ENCODE measurements around the gene CASTOR2. TPM values are rescaled to one million over a fixed set of nuclear protein-coding genes. Genes with fewer than 3 reads are reported as not detected.

The CASTOR2 gene
- total RNA-seq, 2 donors from 2014 or later = 9.6 to 14.0 TPM

DNA sequence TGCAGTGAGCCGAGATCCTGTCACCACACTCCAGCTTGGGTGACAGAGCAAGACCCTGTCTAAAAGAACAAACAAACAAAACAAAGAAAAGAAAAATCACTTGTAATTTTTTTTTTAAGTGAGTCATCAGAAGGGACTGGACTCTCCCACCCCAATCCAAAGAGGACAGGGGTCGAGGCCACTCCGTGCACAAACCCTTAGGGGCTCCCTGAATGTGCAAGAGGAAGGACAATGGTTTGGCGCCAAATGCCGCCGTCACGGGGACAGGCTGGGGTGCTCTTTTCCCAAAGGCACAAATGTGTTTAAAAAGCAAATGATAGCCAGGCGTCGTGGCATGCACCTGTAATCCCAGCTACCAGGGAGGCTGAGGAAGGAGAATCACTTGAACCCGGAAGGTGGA is 85.3 kb downstream of the CASTOR2 start:
- WGBS, 2 donors = 92 to 95% methylated on average over 10 of the region's 10 CpGs
- Histone ChIP-seq H3K9me3 (no peaks in the 10 kb centered on the region), H3K36me3 (replicated peaks in 1 of 2; ENCODE audit: insufficient read depth in 1 of 2, low read depth in 2 of 2) (peaks cover 5 to 30% of the 10 kb centered on the region in 2 donors), H3K4me3 (no peak overlapping the region), H3K27ac (no peak overlapping the region), H3K4me1 (no peaks in the 10 kb centered on the region), H3K27me3 (no peaks in the 10 kb centered on the region)
- TF ChIP-seq, protein P1, sequence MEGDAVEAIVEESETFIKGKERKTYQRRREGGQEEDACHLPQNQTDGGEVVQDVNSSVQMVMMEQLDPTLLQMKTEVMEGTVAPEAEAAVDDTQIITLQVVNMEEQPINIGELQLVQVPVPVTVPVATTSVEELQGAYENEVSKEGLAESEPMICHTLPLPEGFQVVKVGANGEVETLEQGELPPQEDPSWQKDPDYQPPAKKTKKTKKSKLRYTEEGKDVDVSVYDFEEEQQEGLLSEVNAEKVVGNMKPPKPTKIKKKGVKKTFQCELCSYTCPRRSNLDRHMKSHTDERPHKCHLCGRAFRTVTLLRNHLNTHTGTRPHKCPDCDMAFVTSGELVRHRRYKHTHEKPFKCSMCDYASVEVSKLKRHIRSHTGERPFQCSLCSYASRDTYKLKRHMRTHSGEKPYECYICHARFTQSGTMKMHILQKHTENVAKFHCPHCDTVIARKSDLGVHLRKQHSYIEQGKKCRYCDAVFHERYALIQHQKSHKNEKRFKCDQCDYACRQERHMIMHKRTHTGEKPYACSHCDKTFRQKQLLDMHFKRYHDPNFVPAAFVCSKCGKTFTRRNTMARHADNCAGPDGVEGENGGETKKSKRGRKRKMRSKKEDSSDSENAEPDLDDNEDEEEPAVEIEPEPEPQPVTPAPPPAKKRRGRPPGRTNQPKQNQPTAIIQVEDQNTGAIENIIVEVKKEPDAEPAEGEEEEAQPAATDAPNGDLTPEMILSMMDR (IDR thresholded peaks at IDR 0.05) = no peak
- ATAC-seq = no peak
- intact Hi-C loops (cut with DNase I) = loop anchor here (10.0 kb wide), 1 partner anchor 635 kb away; no protein-coding TSS in a partner anchor
- DNase-seq = no peak

DNA sequence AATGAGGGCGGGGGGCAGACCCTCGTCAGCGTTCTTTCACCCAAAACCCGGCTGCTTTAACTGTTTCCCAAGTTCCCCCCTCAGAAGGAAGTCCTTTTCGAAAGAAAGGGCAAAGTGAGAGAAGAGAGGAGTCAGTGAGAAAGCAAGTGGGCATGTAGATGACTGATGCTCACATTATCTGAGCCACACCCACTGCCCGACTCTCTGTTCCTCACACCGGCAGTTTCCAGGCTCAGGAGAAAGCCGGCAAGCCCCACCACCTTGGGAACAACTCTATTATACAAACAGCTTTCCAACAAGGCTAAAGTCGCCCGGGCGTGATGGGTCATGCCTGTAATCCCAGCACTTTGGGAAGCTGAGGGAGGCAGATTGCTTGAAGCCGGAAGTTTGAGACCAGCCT is 86.0 kb downstream of the CASTOR2 start:
- Histone ChIP-seq H3K4me1 (no peaks in the 10 kb centered on the region), H3K9me3 (no peaks in the 10 kb centered on the region), H3K27ac (no peak overlapping the region), H3K27me3 (no peaks in the 10 kb centered on the region), H3K4me3 (no peak overlapping the region), H3K36me3 (replicated peaks in 1 of 2; ENCODE audit: insufficient read depth in 1 of 2, low read depth in 2 of 2) (peaks cover 5 to 31% of the 10 kb centered on the region in 2 donors)
- no peak for DNase-seq
- intact Hi-C loops (cut with DNase I) = no loop called here
- WGBS, 2 donors = 92 to 93% methylated on average over 12 of the region's 12 CpGs
- no peak for TF ChIP-seq POLR2A (IDR thresholded peaks at IDR 0.05)
- TF ChIP-seq, protein P1 (IDR thresholded peaks at IDR 0.05) = no peak
- ATAC-seq = no peak

DNA sequence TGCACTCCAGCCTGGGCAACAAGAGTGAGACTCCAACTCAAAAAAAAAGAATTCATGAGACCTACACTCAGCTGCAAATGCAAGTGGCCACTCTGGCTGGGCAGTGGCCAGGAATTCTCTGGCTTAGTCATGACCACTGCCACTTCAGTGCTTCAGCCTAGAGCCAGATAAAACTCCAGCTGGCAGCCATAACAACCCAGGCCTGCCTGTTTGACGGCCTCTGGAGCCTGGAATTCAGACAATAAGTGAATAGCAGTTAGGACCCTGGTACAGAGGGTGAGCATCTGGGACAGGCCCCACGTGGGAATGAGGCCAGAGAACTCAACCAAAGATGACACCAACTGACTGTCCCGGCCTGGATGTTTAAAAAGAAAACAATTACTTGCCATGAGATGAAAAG is 90.2 kb downstream of the CASTOR2 start:
- WGBS, 2 donors = 68 to 82% methylated on average over 3 of the region's 3 CpGs
- no peaks in the 10 kb centered on the region for H3K27me3 ChIP-seq
- no peaks in the 10 kb centered on the region for H3K9me3 ChIP-seq
- no peak overlapping the region for H3K27ac ChIP-seq
- peaks cover 13 to 46% of the 10 kb centered on the region in 2 donors for H3K36me3 ChIP-seq (replicated peaks in 1 of 2; ENCODE audit: insufficient read depth in 1 of 2, low read depth in 2 of 2)
- H3K4me3 ChIP-seq = no peak overlapping the region
- no peak for ATAC-seq
- intact Hi-C loops (cut with DNase I) = no loop called here
- DNase-seq = peak in 1 of 4 donors; percentile 25
- TF ChIP-seq, protein P1 (IDR thresholded peaks at IDR 0.05) = no peak
- TF ChIP-seq POLR2A (IDR thresholded peaks at IDR 0.05) = no peak
- H3K4me1 ChIP-seq = no peaks in the 10 kb centered on the region

DNA sequence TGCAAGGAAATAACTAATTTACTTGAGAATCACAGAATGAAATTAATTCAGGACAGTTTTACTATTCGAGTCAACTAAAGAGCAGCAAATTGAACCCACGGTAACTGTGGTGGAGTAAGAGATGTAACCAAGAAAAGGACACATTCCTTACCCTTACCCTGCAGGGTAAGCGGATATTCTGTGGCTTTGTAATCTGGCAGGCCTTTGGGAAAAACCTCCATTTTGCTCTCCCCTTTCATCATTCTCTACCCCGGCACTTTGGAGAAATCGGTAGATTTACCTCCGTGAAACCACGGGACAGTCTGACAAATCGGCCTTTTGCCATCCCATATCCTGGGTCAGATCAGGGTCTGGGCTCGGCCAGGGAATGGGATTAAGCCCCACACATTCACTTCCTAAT is 90.7 kb downstream of the CASTOR2 start:
- H3K36me3 ChIP-seq (replicated peaks in 1 of 2; ENCODE audit: insufficient read depth in 1 of 2, low read depth in 2 of 2) = peaks cover 13 to 47% of the 10 kb centered on the region in 2 donors
- DNase-seq = no peak
- ATAC-seq = no peak
- no peaks in the 10 kb centered on the region for H3K27me3 ChIP-seq
- intact Hi-C loops (cut with DNase I) = no loop called here
- no peaks in the 10 kb centered on the region for H3K9me3 ChIP-seq
- no peak overlapping the region for H3K27ac ChIP-seq
- H3K4me3 ChIP-seq = no peak overlapping the region
- no peaks in the 10 kb centered on the region for H3K4me1 ChIP-seq
- WGBS, 2 donors = 91 to 95% methylated on average over 9 of the region's 9 CpGs
- no peak for TF ChIP-seq POLR2A (IDR thresholded peaks at IDR 0.05)
- TF ChIP-seq, protein P1 (IDR thresholded peaks at IDR 0.05) = no peak

Measured in body of pancreas (tissue), 4 donors.